GM18498 (cell line): ENCODE data around the gene PKIG.
"Not testable (repeated sequence)": the region's sequence is repeated elsewhere in the genome, so short reads cannot be mapped to it uniquely, and the experiment has no call there.

ENCODE experiments used
- ATAC-seq: cut with Tn5 transposase; IDR thresholded peaks from one replicate; pipeline ENCODE4 v1.9.1; 2021; ENCODE audit warnings: mild to moderate bottlenecking, moderate library complexity; ENCODE audit not compliant: unreplicated experiment

Gene PKIG

GRCh38 chr20:44654210-44654609, 71.8 kb downstream of the PKIG start:
- not testable (repeated sequence) for ATAC-seq

GRCh38 chr20:44656448-44656847, 74.1 kb downstream of the PKIG start:
- no peak for ATAC-seq

GRCh38 chr20:44657875-44658274, 75.5 kb downstream of the PKIG start:
- no peak for ATAC-seq

GRCh38 chr20:44658810-44659209, 76.4 kb downstream of the PKIG start:
- ATAC-seq, result no peak

GRCh38 chr20:44659931-44660330, 77.6 kb downstream of the PKIG start:
- ATAC-seq, result no peak

GRCh38 chr20:44660581-44660980, 78.2 kb downstream of the PKIG start:
- no peak for ATAC-seq

- no peak for ATAC-seq
Measured at GRCh38 chr20:44662261-44662660, 79.9 kb downstream of the PKIG start.

- no peak for ATAC-seq
Measured at GRCh38 chr20:44664131-44664530, 81.8 kb downstream of the PKIG start.

GRCh38 chr20:44666066-44666465, 83.7 kb downstream of the PKIG start:
- ATAC-seq, result no peak
